CD4-positive, CD25-positive, alpha-beta regulatory T cell (primary cell): ENCODE measurements around the gene AOPEP. TPM values are rescaled to one million over a fixed set of nuclear protein-coding genes. Genes with fewer than 3 reads are reported as not detected.

Experiments used
- ATAC-seq, 2 donors: fragments of 150-1000 bp; cut with Tn5 transposase; one replicate each; pipeline ENCODE4 v1.10.0; 2021; ENCODE audit warnings: low read depth in 2 of 2, moderate number of reproducible peaks in 2 of 2, moderate library complexity in 1 of 2
- DNase-seq, 3 donors: peaks; one replicate each; pipeline versions ENCODE4 v3.0.0 to v3.0.0-alpha.2; 2012 to 2022; ENCODE audit warnings: mixed read lengths in 1 of 3
- H3K27ac ChIP-seq: one replicate; pipeline ENCODE4 v1.7.0; 2013; ENCODE audit warnings: mild to moderate bottlenecking, low read length; ENCODE audit not compliant: insufficient read depth, poor library complexity, severe bottlenecking
- H3K27me3 ChIP-seq: one replicate; pipeline ENCODE4 v1.7.0; 2013; ENCODE audit warnings: low read length; ENCODE audit not compliant: control insufficient read depth, insufficient read depth
- H3K36me3 ChIP-seq: one replicate; pipeline ENCODE4 v1.7.0; 2013; ENCODE audit warnings: mild to moderate bottlenecking, low read length, moderate library complexity; ENCODE audit not compliant: control insufficient read depth, insufficient read depth
- H3K4me1 ChIP-seq: 2 replicates; pipeline ENCODE4 v1.7.0; 2013; ENCODE audit warnings: mild to moderate bottlenecking, low read length; ENCODE audit not compliant: insufficient read depth, control insufficient read depth, poor library complexity, severe bottlenecking
- H3K4me3 ChIP-seq: one replicate; pipeline ENCODE4 v1.7.0; 2013; ENCODE audit warnings: low read depth, mild to moderate bottlenecking, low read length, moderate library complexity
- H3K9me3 ChIP-seq, 2 experiments: 1 replicate in 1 of 2; 2 replicates in 1 of 2; pipeline ENCODE4 v1.7.0; 2013; ENCODE audit warnings: low read length in 2 of 2, mild to moderate bottlenecking in 1 of 2, moderate library complexity in 1 of 2; ENCODE audit not compliant: control insufficient read depth in 2 of 2
- H3K27ac Mint-ChIP-seq, 3 donors: one replicate each; pipeline ENCODE4 v1.8.0; 2020 to 2022; ENCODE audit warnings: mild to moderate bottlenecking in 3 of 3, mixed read lengths in 3 of 3, moderate library complexity in 2 of 3
- H3K27me3 Mint-ChIP-seq: one replicate; pipeline ENCODE4 v1.8.0; 2022; ENCODE audit warnings: mild to moderate bottlenecking, mixed read lengths
- H3K36me3 Mint-ChIP-seq: one replicate; pipeline ENCODE4 v1.8.0; 2020; ENCODE audit warnings: mixed read lengths
- H3K4me1 Mint-ChIP-seq, 4 donors: one replicate each; pipeline ENCODE4 v1.8.0; 2020 to 2022; ENCODE audit warnings: mixed read lengths in 4 of 4, mild to moderate bottlenecking in 1 of 4
- H3K4me3 Mint-ChIP-seq, 4 donors: one replicate each; pipeline ENCODE4 v1.8.0; 2020 to 2022; ENCODE audit warnings: mild to moderate bottlenecking in 4 of 4, mixed read lengths in 4 of 4, moderate library complexity in 3 of 4
- H3K9me3 Mint-ChIP-seq, 7 donors: one replicate each; pipeline ENCODE4 v1.8.0; 2020 to 2022; ENCODE audit warnings: mixed read lengths in 7 of 7, mild to moderate bottlenecking in 3 of 7, moderate library complexity in 2 of 7
- polyA plus RNA-seq, 4 donors: library from polyadenylated mRNA; unstranded; fragments of 300-500 nt; fragmentation: Illumina TruSeq; gene quantifications; one replicate each; pipeline ENCODE4 v1.2.3, GENCODE V29; 2021
- total RNA-seq: library from RNA; stranded (reverse); gene quantifications from one replicate; pipeline ENCODE4 v1.2.3, GENCODE V29; 2022

The AOPEP gene
- total and polyA plus RNA-seq, 5 donors from 2014 or later, result 4.6 to 12.9 (median 6.4) TPM

- Mint-ChIP-seq H3K9me3 (no peaks in the 10 kb centered on the region), H3K4me1 (peaks cover 0 to 12% (median 4%) of the 10 kb centered on the region in 4 donors), H3K36me3 (peaks cover 20% of the 10 kb centered on the region), H3K27ac (no peak overlapping the region), H3K4me3 (no peak overlapping the region), H3K27me3 (no peaks in the 10 kb centered on the region)
- H3K27me3 ChIP-seq, result no peaks in the 10 kb centered on the region
- H3K27ac ChIP-seq, result no peak overlapping the region
- DNase-seq, result no peak
- no peak for ATAC-seq
- no peaks in the 10 kb centered on the region for H3K4me1 ChIP-seq
- no peaks in the 10 kb centered on the region for H3K9me3 ChIP-seq
- no peak overlapping the region for H3K4me3 ChIP-seq
- no peaks in the 10 kb centered on the region for H3K36me3 ChIP-seq
Observed at GRCh38 chr9:94987731-94988130, 261.2 kb downstream of the AOPEP start.

- Mint-ChIP-seq H3K27me3 (no peaks in the 10 kb centered on the region), H3K36me3 (peaks cover 32% of the 10 kb centered on the region), H3K27ac (no peak overlapping the region), H3K4me1 (no peaks in the 10 kb centered on the region), H3K9me3 (no peaks in the 10 kb centered on the region), H3K4me3 (no peak overlapping the region)
- Histone ChIP-seq H3K27me3 (no peaks in the 10 kb centered on the region), H3K27ac (no peak overlapping the region), H3K9me3 (no peaks in the 10 kb centered on the region), H3K4me3 (no peak overlapping the region), H3K36me3 (no peaks in the 10 kb centered on the region), H3K4me1 (no peaks in the 10 kb centered on the region)
- ATAC-seq (no peak), DNase-seq (no peak)
Observed at GRCh38 chr9:94990897-94991561, 264.5 kb downstream of the AOPEP start.

GRCh38 chr9:94991961-94992907 is 265.7 kb downstream of the AOPEP start:
- Histone ChIP-seq H3K27ac (no peak overlapping the region), H3K4me1 (no peaks in the 10 kb centered on the region), H3K36me3 (no peaks in the 10 kb centered on the region), H3K9me3 (no peaks in the 10 kb centered on the region), H3K27me3 (no peaks in the 10 kb centered on the region), H3K4me3 (no peak overlapping the region)
- no peaks in the 10 kb centered on the region for H3K27me3 Mint-ChIP-seq
- no peak overlapping the region for H3K4me3 Mint-ChIP-seq
- H3K36me3 Mint-ChIP-seq, result peaks cover 32% of the 10 kb centered on the region
- ATAC-seq, result no peak
- H3K4me1 Mint-ChIP-seq, result no peaks in the 10 kb centered on the region
- no peak for DNase-seq
- H3K27ac Mint-ChIP-seq, result peak overlapping the region in 1 of 3 donors; percentile 70
- no peaks in the 10 kb centered on the region for H3K9me3 Mint-ChIP-seq

GRCh38 chr9:94993160-94993820 is 266.8 kb downstream of the AOPEP start:
- no peak for DNase-seq
- H3K9me3 Mint-ChIP-seq, result peaks cover 0 to 2% (median 0%) of the 10 kb centered on the region in 7 donors

GRCh38 chr9:94993821-94994165 is 267.3 kb downstream of the AOPEP start:
- Mint-ChIP-seq H3K4me3 (no peak overlapping the region), H3K27me3 (peaks cover 2% of the 10 kb centered on the region)
- no peak for ATAC-seq

More at GRCh38 chr9:94993160-94993820, 266.8 kb downstream of the AOPEP start:
- Mint-ChIP-seq H3K27ac (no peak overlapping the region), H3K4me3 (no peak overlapping the region), H3K27me3 (no peaks in the 10 kb centered on the region), H3K4me1 (no peaks in the 10 kb centered on the region), H3K36me3 (peaks cover 24% of the 10 kb centered on the region)
- Histone ChIP-seq H3K9me3 (no peaks in the 10 kb centered on the region), H3K36me3 (no peaks in the 10 kb centered on the region), H3K4me1 (no peaks in the 10 kb centered on the region), H3K27me3 (no peaks in the 10 kb centered on the region), H3K4me3 (no peak overlapping the region), H3K27ac (no peak overlapping the region)
- no peak for ATAC-seq

GRCh38 chr9:94995048-94995693 is 268.7 kb downstream of the AOPEP start:
- peaks cover 21% of the 10 kb centered on the region for H3K36me3 Mint-ChIP-seq
- H3K9me3 Mint-ChIP-seq, result peaks cover 0 to 2% (median 0%) of the 10 kb centered on the region in 7 donors
- peaks cover 3% of the 10 kb centered on the region for H3K27me3 ChIP-seq
- H3K4me1 ChIP-seq, result no peaks in the 10 kb centered on the region
- DNase-seq, result no peak
- peaks cover 10% of the 10 kb centered on the region for H3K27me3 Mint-ChIP-seq
- no peaks in the 10 kb centered on the region for H3K36me3 ChIP-seq
- no peak overlapping the region for H3K27ac ChIP-seq
- H3K4me1 Mint-ChIP-seq, result no peaks in the 10 kb centered on the region
- H3K4me3 Mint-ChIP-seq, result no peak overlapping the region
- no peak for ATAC-seq
- H3K27ac Mint-ChIP-seq, result no peak overlapping the region
- H3K9me3 ChIP-seq, result no peaks in the 10 kb centered on the region
- no peak overlapping the region for H3K4me3 ChIP-seq

More at GRCh38 chr9:94993821-94994165, 267.3 kb downstream of the AOPEP start:
- no peaks in the 10 kb centered on the region for H3K27me3 ChIP-seq
- Mint-ChIP-seq H3K27ac (no peak overlapping the region), H3K36me3 (peaks cover 21% of the 10 kb centered on the region), H3K9me3 (peaks cover 0 to 2% (median 0%) of the 10 kb centered on the region in 7 donors), H3K4me1 (no peaks in the 10 kb centered on the region)
- H3K27ac ChIP-seq, result no peak overlapping the region
- H3K36me3 ChIP-seq, result no peaks in the 10 kb centered on the region
- no peaks in the 10 kb centered on the region for H3K9me3 ChIP-seq
- no peak overlapping the region for H3K4me3 ChIP-seq
- DNase-seq, result no peak
- no peaks in the 10 kb centered on the region for H3K4me1 ChIP-seq

- H3K27ac Mint-ChIP-seq, result no peak overlapping the region
Observed at GRCh38 chr9:94996641-94997040, 270.1 kb downstream of the AOPEP start.

More at GRCh38 chr9:94996641-94997040, 270.1 kb downstream of the AOPEP start:
- peaks cover 11% of the 10 kb centered on the region for H3K27me3 ChIP-seq
- Mint-ChIP-seq H3K27me3 (peaks cover 15% of the 10 kb centered on the region), H3K4me1 (no peaks in the 10 kb centered on the region), H3K36me3 (peaks cover 25% of the 10 kb centered on the region), H3K9me3 (peaks cover 0 to 2% (median 0%) of the 10 kb centered on the region in 7 donors), H3K4me3 (no peak overlapping the region)
- no peak overlapping the region for H3K27ac ChIP-seq
- no peaks in the 10 kb centered on the region for H3K36me3 ChIP-seq
- H3K4me1 ChIP-seq, result no peaks in the 10 kb centered on the region
- no peak overlapping the region for H3K4me3 ChIP-seq
- ATAC-seq, result no peak
- no peaks in the 10 kb centered on the region for H3K9me3 ChIP-seq
- DNase-seq, result no peak
